Measurements from ENCODE around the gene NOL9.

- no peak for TF ChIP-seq CREB1 (IDR thresholded peaks at IDR 0.05)
- TF ChIP-seq CREB1 (CRISPR knock-in tag; IDR thresholded peaks at IDR 0.05): no peak
- no peak for TF ChIP-seq ZKSCAN3 (CRISPR knock-in tag; IDR thresholded peaks at IDR 0.05)
- TF ChIP-seq RFX5 (IDR thresholded peaks at IDR 0.05; ENCODE audit: low read depth, low read length): no peak
- TF ChIP-seq STAT6 (CRISPR knock-in tag; IDR thresholded peaks at IDR 0.05): no peak
- no peak for TF ChIP-seq CAMTA2 (CRISPR knock-in tag; conservative IDR thresholded peaks at IDR 0.05)
Measured at GRCh38 chr1:6599141-6599975, 45.0 kb upstream of the NOL9 start.
